Measurements from ENCODE around the gene LTBP3. TPM values are rescaled to one million over a fixed set of nuclear protein-coding genes. Genes with fewer than 3 reads are reported as not detected.

Gene LTBP3
- total RNA-seq, 2 donors from 2014 or later = 492 to 512 TPM

DNA sequence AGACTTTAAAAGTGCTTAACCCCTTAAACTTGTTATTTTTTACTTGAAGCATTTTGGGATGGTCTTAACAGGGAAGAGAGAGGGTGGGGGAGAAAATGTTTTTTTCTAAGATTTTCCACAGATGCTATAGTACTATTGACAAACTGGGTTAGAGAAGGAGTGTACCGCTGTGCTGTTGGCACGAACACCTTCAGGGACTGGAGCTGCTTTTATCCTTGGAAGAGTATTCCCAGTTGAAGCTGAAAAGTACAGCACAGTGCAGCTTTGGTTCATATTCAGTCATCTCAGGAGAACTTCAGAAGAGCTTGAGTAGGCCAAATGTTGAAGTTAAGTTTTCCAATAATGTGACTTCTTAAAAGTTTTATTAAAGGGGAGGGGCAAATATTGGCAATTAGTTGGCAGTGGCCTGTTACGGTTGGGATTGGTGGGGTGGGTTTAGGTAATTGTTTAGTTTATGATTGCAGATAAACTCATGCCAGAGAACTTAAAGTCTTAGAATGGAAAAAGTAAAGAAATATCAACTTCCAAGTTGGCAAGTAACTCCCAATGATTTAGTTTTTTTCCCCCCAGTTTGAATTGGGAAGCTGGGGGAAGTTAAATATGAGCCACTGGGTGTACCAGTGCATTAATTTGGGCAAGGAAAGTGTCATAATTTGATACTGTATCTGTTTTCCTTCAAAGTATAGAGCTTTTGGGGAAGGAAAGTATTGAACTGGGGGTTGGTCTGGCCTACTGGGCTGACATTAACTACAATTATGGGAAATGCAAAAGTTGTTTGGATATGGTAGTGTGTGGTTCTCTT lies 56.5 kb downstream of the LTBP3 start:
- ATAC-seq (ENCODE audit: insufficient number of reproducible peaks, low FRiP score, low read depth) = no peak
- peaks cover 55% of the 10 kb centered on the region for H3K36me3 ChIP-seq
- no peak for DNase-seq (ENCODE audit: low spot score)

DNA sequence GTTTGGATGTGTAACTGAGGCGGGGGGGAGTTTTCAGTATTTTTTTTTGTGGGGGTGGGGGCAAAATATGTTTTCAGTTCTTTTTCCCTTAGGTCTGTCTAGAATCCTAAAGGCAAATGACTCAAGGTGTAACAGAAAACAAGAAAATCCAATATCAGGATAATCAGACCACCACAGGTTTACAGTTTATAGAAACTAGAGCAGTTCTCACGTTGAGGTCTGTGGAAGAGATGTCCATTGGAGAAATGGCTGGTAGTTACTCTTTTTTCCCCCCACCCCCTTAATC lies 57.0 kb downstream of the LTBP3 start:
- H3K36me3 ChIP-seq = peaks cover 51% of the 10 kb centered on the region
- H3K4me1 ChIP-seq (ENCODE audit: control insufficient read depth in 1 of 2, low read depth in 2 of 2) = peaks cover 14 to 29% of the 10 kb centered on the region in 2 donors
- no peaks in the 10 kb centered on the region for H3K9me3 ChIP-seq
- H3K27ac ChIP-seq = peak overlapping the region; percentile 99
- peak overlapping the region; percentile 89 for H3K4me3 ChIP-seq
- TF ChIP-seq, protein P1, sequence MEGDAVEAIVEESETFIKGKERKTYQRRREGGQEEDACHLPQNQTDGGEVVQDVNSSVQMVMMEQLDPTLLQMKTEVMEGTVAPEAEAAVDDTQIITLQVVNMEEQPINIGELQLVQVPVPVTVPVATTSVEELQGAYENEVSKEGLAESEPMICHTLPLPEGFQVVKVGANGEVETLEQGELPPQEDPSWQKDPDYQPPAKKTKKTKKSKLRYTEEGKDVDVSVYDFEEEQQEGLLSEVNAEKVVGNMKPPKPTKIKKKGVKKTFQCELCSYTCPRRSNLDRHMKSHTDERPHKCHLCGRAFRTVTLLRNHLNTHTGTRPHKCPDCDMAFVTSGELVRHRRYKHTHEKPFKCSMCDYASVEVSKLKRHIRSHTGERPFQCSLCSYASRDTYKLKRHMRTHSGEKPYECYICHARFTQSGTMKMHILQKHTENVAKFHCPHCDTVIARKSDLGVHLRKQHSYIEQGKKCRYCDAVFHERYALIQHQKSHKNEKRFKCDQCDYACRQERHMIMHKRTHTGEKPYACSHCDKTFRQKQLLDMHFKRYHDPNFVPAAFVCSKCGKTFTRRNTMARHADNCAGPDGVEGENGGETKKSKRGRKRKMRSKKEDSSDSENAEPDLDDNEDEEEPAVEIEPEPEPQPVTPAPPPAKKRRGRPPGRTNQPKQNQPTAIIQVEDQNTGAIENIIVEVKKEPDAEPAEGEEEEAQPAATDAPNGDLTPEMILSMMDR (IDR thresholded peaks at IDR 0.05) = no peak
- ATAC-seq (ENCODE audit: insufficient number of reproducible peaks, low FRiP score, low read depth) (no peak), DNase-seq (ENCODE audit: low spot score) (no peak)
- H3K27me3 ChIP-seq (replicated peaks; ENCODE audit: insufficient read depth) = no peaks in the 10 kb centered on the region

More for the DNA sequence above, 56.5 kb downstream of the LTBP3 start:
- peak overlapping the region; percentile 99 for H3K27ac ChIP-seq
- no peaks in the 10 kb centered on the region for H3K9me3 ChIP-seq
- peak overlapping the region; percentile 89 for H3K4me3 ChIP-seq
- H3K4me1 ChIP-seq (ENCODE audit: control insufficient read depth in 1 of 2, low read depth in 2 of 2) = peaks cover 13 to 29% of the 10 kb centered on the region in 2 donors
- TF ChIP-seq, protein P1 (IDR thresholded peaks at IDR 0.05) = no peak
- H3K27me3 ChIP-seq (replicated peaks; ENCODE audit: insufficient read depth) = no peaks in the 10 kb centered on the region

DNA sequence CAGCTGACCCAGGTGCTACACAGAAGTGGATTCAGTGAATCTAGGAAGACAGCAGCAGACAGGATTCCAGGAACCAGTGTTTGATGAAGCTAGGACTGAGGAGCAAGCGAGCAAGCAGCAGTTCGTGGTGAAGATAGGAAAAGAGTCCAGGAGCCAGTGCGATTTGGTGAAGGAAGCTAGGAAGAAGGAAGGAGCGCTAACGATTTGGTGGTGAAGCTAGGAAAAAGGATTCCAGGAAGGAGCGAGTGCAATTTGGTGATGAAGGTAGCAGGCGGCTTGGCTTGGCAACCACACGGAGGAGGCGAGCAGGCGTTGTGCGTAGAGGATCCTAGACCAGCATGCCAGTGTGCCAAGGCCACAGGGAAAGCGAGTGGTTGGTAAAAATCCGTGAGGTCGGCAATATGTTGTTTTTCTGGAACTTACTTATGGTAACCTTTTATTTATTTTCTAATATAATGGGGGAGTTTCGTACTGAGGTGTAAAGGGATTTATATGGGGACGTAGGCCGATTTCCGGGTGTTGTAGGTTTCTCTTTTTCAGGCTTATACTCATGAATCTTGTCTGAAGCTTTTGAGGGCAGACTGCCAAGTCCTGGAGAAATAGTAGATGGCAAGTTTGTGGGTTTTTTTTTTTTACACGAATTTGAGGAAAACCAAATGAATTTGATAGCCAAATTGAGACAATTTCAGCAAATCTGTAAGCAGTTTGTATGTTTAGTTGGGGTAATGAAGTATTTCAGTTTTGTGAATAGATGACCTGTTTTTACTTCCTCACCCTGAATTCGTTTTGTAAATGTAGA lies 57.6 kb downstream of the LTBP3 start:
- peak overlapping the region; percentile 99 for H3K27ac ChIP-seq
- H3K27me3 ChIP-seq (replicated peaks; ENCODE audit: insufficient read depth) = no peaks in the 10 kb centered on the region
- H3K4me1 ChIP-seq (ENCODE audit: control insufficient read depth in 1 of 2, low read depth in 2 of 2) = peaks cover 16 to 30% of the 10 kb centered on the region in 2 donors
- ATAC-seq (ENCODE audit: insufficient number of reproducible peaks, low FRiP score, low read depth) (no peak), DNase-seq (ENCODE audit: low spot score) (no peak)
- peak overlapping the region; percentile 89 for H3K4me3 ChIP-seq
- TF ChIP-seq, protein P1 (IDR thresholded peaks at IDR 0.05) = no peak
- H3K36me3 ChIP-seq = peaks cover 46% of the 10 kb centered on the region
- no peaks in the 10 kb centered on the region for H3K9me3 ChIP-seq

DNA sequence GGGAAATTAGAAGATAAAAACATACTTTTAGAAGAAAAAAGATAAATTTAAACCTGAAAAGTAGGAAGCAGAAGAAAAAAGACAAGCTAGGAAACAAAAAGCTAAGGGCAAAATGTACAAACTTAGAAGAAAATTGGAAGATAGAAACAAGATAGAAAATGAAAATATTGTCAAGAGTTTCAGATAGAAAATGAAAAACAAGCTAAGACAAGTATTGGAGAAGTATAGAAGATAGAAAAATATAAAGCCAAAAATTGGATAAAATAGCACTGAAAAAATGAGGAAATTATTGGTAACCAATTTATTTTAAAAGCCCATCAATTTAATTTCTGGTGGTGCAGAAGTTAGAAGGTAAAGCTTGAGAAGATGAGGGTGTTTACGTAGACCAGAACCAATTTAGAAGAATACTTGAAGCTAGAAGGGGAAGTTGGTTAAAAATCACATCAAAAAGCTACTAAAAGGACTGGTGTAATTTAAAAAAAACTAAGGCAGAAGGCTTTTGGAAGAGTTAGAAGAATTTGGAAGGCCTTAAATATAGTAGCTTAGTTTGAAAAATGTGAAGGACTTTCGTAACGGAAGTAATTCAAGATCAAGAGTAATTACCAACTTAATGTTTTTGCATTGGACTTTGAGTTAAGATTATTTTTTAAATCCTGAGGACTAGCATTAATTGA lies 58.3 kb downstream of the LTBP3 start:
- ATAC-seq (ENCODE audit: insufficient number of reproducible peaks, low FRiP score, low read depth) = no peak
- H3K36me3 ChIP-seq = peaks cover 38% of the 10 kb centered on the region
- H3K4me1 ChIP-seq (ENCODE audit: control insufficient read depth in 1 of 2, low read depth in 2 of 2) = peaks cover 20 to 30% of the 10 kb centered on the region in 2 donors
- peak overlapping the region; percentile 99 for H3K27ac ChIP-seq
- peak overlapping the region; percentile 89 for H3K4me3 ChIP-seq
- TF ChIP-seq, protein P1 (IDR thresholded peaks at IDR 0.05) = no peak
- no peaks in the 10 kb centered on the region for H3K9me3 ChIP-seq
- H3K27me3 ChIP-seq (replicated peaks; ENCODE audit: insufficient read depth) = no peaks in the 10 kb centered on the region
- DNase-seq (ENCODE audit: low spot score) = no peak
